ENCODE measurements around the gene ZNF628.

Gene ZNF628

GRCh38 chr19:55436847-55437246 is 39.6 kb upstream of the ZNF628 start:
- no peak for DNase-seq (ENCODE audit: low spot score)
- TF ChIP-seq CTCF (IDR thresholded peaks at IDR 0.05; ENCODE audit: extremely low read depth, insufficient read depth, missing control alignments): no peak
- in situ Hi-C loops (cut with MboI; ENCODE audit: low pct_unique_long_range_greater_than_20kb, low sequenced_read_pairs, unreplicated experiment): no loop called here

GRCh38 chr19:55437410-55437809 is 39.0 kb upstream of the ZNF628 start:
- in situ Hi-C loops (cut with MboI; ENCODE audit: low pct_unique_long_range_greater_than_20kb, low sequenced_read_pairs, unreplicated experiment): no loop called here

GRCh38 chr19:55439052-55439451 is 37.4 kb upstream of the ZNF628 start:
- TF ChIP-seq CTCF (IDR thresholded peaks at IDR 0.05; ENCODE audit: extremely low read depth, insufficient read depth, missing control alignments): no peak
- no peak for DNase-seq (ENCODE audit: low spot score)
- in situ Hi-C loops (cut with MboI; ENCODE audit: low pct_unique_long_range_greater_than_20kb, low sequenced_read_pairs, unreplicated experiment): no loop called here

More at GRCh38 chr19:55437410-55437809, 39.0 kb upstream of the ZNF628 start:
- no peak for DNase-seq (ENCODE audit: low spot score)
- no peak for TF ChIP-seq CTCF (IDR thresholded peaks at IDR 0.05; ENCODE audit: extremely low read depth, insufficient read depth, missing control alignments)

GRCh38 chr19:55440411-55441105 is 35.9 kb upstream of the ZNF628 start:
- peak; percentile 77 for DNase-seq (ENCODE audit: low spot score)
- TF ChIP-seq CTCF (IDR thresholded peaks at IDR 0.05; ENCODE audit: extremely low read depth, insufficient read depth, missing control alignments): no peak
- in situ Hi-C loops (cut with MboI; ENCODE audit: low pct_unique_long_range_greater_than_20kb, low sequenced_read_pairs, unreplicated experiment): no loop called here

- in situ Hi-C loops (cut with MboI; ENCODE audit: low pct_unique_long_range_greater_than_20kb, low sequenced_read_pairs, unreplicated experiment): no loop called here
These were observed 35.1 kb upstream of the ZNF628 start for GRCh38 chr19:55441319-55441691.

GRCh38 chr19:55441692-55442321 is 34.6 kb upstream of the ZNF628 start:
- TF ChIP-seq CTCF (IDR thresholded peaks at IDR 0.05; ENCODE audit: extremely low read depth, insufficient read depth, missing control alignments): no peak
- in situ Hi-C loops (cut with MboI; ENCODE audit: low pct_unique_long_range_greater_than_20kb, low sequenced_read_pairs, unreplicated experiment): no loop called here
- no peak for DNase-seq (ENCODE audit: low spot score)

More at GRCh38 chr19:55441319-55441691, 35.1 kb upstream of the ZNF628 start:
- TF ChIP-seq CTCF (IDR thresholded peaks at IDR 0.05; ENCODE audit: extremely low read depth, insufficient read depth, missing control alignments): no peak
- DNase-seq (ENCODE audit: low spot score): no peak
